ENCODE measurements around the gene PRKCA.

Gene PRKCA

GRCh38 chr17:66287911-66288310, 14.5 kb upstream of the PRKCA start:
- TF ChIP-seq TSHZ2 (CRISPR knock-in tag; IDR thresholded peaks at IDR 0.05) (no peak), ESRRG (CRISPR knock-in tag; IDR thresholded peaks at IDR 0.05) (no peak)
- no peak for ATAC-seq

- ATAC-seq, result peak; percentile 80
- no peak for TF ChIP-seq OSR1 (CRISPR knock-in tag; IDR thresholded peaks at IDR 0.05)
- no peak for TF ChIP-seq TSHZ2 (CRISPR knock-in tag; IDR thresholded peaks at IDR 0.05)
- TF ChIP-seq PPARA (CRISPR knock-in tag; IDR thresholded peaks at IDR 0.05; ENCODE audit: borderline replicate concordance), result no peak
- TF ChIP-seq RARB (CRISPR knock-in tag; IDR thresholded peaks at IDR 0.05), result no peak
- TF ChIP-seq ZFP3 (CRISPR knock-in tag; IDR thresholded peaks at IDR 0.05), result no peak
- TF ChIP-seq GLIS3 (CRISPR knock-in tag; IDR thresholded peaks at IDR 0.05), result no peak
- no peak for TF ChIP-seq BACH2 (CRISPR knock-in tag; IDR thresholded peaks at IDR 0.05; ENCODE audit: borderline replicate concordance)
- TF ChIP-seq CSDC2 (CRISPR knock-in tag; IDR thresholded peaks at IDR 0.05), result no peak
- TF ChIP-seq POU6F1 (CRISPR knock-in tag; IDR thresholded peaks at IDR 0.05; ENCODE audit: borderline replicate concordance, low read depth), result no peak
- TF ChIP-seq ESRRG (CRISPR knock-in tag; IDR thresholded peaks at IDR 0.05), result no peak
- no peak for TF ChIP-seq CSRNP3 (CRISPR knock-in tag; IDR thresholded peaks at IDR 0.05)
- no peak for TF ChIP-seq SNAI2 (CRISPR knock-in tag; IDR thresholded peaks at IDR 0.05)
- TF ChIP-seq PATZ1 (CRISPR knock-in tag; IDR thresholded peaks at IDR 0.05; ENCODE audit: borderline replicate concordance), result no peak
- TF ChIP-seq ZNF8 (CRISPR knock-in tag; IDR thresholded peaks at IDR 0.05), result no peak
- TF ChIP-seq CREB5 (CRISPR knock-in tag; IDR thresholded peaks at IDR 0.05; ENCODE audit: low read depth), result no peak
- TF ChIP-seq TCF4 (CRISPR knock-in tag; IDR thresholded peaks at IDR 0.05; ENCODE audit: borderline replicate concordance), result no peak
- no peak for TF ChIP-seq ZC3H10 (CRISPR knock-in tag; IDR thresholded peaks at IDR 0.05)
Measured at GRCh38 chr17:66290101-66290722, 12.2 kb upstream of the PRKCA start.

- TF ChIP-seq GLIS3 (CRISPR knock-in tag; IDR thresholded peaks at IDR 0.05) (no peak), BACH2 (CRISPR knock-in tag; IDR thresholded peaks at IDR 0.05; ENCODE audit: borderline replicate concordance) (no peak), ISL1 (CRISPR knock-in tag; IDR thresholded peaks at IDR 0.05) (peak; percentile 25), TCF4 (CRISPR knock-in tag; IDR thresholded peaks at IDR 0.05; ENCODE audit: borderline replicate concordance) (no peak)
- ATAC-seq, result peak; percentile 22; the same call in 2 of the 3 replicates
Measured at GRCh38 chr17:66292353-66292752, 10.1 kb upstream of the PRKCA start.
